Measurements from ENCODE around the gene RALGDS. TPM values are rescaled to one million over a fixed set of nuclear protein-coding genes. Genes with fewer than 3 reads are reported as not detected.

RALGDS gene
- total and polyA plus RNA-seq, 9 of the 15 experiments (the other 6 are each of a cell fraction or from before 2014, with no cell fraction given), result 0.75 to 43.3 (median 27.1) TPM

GRCh38 chr9:133160742-133161546, 39.9 kb upstream of the RALGDS start (continued):
- TF ChIP-seq ELK1 (CRISPR knock-in tag; IDR thresholded peaks at IDR 0.05) (no peak), FOSL1 (tag; conservative IDR thresholded peaks at IDR 0.05) (no peak), SRSF9 (IDR thresholded peaks at IDR 0.05; ENCODE audit: borderline replicate concordance, low read depth, low read length) (no peak), KAT2B (IDR thresholded peaks at IDR 0.05; ENCODE audit: low read depth, low read length) (no peak), KDM2B (CRISPR knock-in tag; IDR thresholded peaks at IDR 0.05) (no peak), TCF15 (CRISPR knock-in tag; IDR thresholded peaks at IDR 0.05) (no peak), STAT6 (CRISPR knock-in tag; IDR thresholded peaks at IDR 0.05) (no peak), CUX1 (CRISPR knock-in tag; IDR thresholded peaks at IDR 0.05) (no peak), TAF9B (IDR thresholded peaks at IDR 0.05; ENCODE audit: partially characterized antibody) (no peak), HMGN3 (IDR thresholded peaks at IDR 0.05; ENCODE audit: borderline replicate concordance, extremely low read depth, insufficient read length, low read depth, low read length) (no peak), BHLHE40 (IDR thresholded peaks at IDR 0.05; ENCODE audit: low read length) (no peak), HMGXB4 (CRISPR knock-in tag; IDR thresholded peaks at IDR 0.05) (no peak), HDAC3 (IDR thresholded peaks at IDR 0.05; ENCODE audit: borderline replicate concordance, partially characterized antibody) (no peak), MTF1 (CRISPR knock-in tag; IDR thresholded peaks at IDR 0.05; ENCODE audit: borderline replicate concordance) (no peak), WHSC1 (IDR thresholded peaks at IDR 0.05; ENCODE audit: low read length) (no peak), ZNF507 (tag; conservative IDR thresholded peaks at IDR 0.05) (no peak)
